ENCODE measurements around the gene ASIC3. TPM values are rescaled to one million over a fixed set of nuclear protein-coding genes. Genes with fewer than 3 reads are reported as not detected.
A peak's percentile ranks its signal among the peaks of the same experiment; 100 is the strongest.

Gene ASIC3
- total and polyA plus RNA-seq, 2 experiments from 2014 or later, result 0.26 to 1.1 TPM

DNA sequence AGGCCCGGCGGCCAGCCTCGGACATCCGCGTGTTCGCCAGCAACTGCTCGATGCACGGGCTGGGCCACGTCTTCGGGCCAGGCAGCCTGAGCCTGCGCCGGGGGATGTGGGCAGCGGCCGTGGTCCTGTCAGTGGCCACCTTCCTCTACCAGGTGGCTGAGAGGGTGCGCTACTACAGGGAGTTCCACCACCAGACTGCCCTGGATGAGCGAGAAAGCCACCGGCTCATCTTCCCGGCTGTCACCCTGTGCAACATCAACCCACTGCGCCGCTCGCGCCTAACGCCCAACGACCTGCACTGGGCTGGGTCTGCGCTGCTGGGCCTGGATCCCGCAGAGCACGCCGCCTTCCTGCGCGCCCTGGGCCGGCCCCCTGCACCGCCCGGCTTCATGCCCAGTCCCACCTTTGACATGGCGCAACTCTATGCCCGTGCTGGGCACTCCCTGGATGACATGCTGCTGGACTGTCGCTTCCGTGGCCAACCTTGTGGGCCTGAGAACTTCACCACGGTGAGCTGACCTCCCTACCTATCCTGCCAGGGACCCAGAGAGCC lies 656 bp downstream of the ASIC3 start:
- Histone ChIP-seq H3K9ac (no peak overlapping the region), H3K27ac (no peak overlapping the region), H3K4me1 (ENCODE audit: insufficient read depth) (peaks cover 9% of the 10 kb centered on the region), H3K4me2 (ENCODE audit: unreplicated experiment) (no peak overlapping the region), H3K79me2 (ENCODE audit: insufficient read depth) (no peaks in the 10 kb centered on the region), H3K4me3 (no peak overlapping the region), H3K9me3 (ENCODE audit: low read depth) (no peaks in the 10 kb centered on the region), H3K27me3 (replicated peaks; ENCODE audit: insufficient read depth) (no peaks in the 10 kb centered on the region), H3K9me2 (ENCODE audit: insufficient read depth) (no peaks in the 10 kb centered on the region), H3F3A (ENCODE audit: insufficient read depth) (peaks cover 13% of the 10 kb centered on the region), H2AFZ (no peak overlapping the region), H3K36me3 (ENCODE audit: low read depth) (no peaks in the 10 kb centered on the region), H4K20me1 (ENCODE audit: insufficient read depth) (no peaks in the 10 kb centered on the region)
- TF ChIP-seq EZH2phosphoT487 (IDR thresholded peaks at IDR 0.05; ENCODE audit: insufficient read depth, low read depth), result no peak
- TF ChIP-seq EZH2 (IDR thresholded peaks at IDR 0.05; ENCODE audit: insufficient read depth, poor library complexity, severe bottlenecking), result no peak
- 92 to 93% methylated on average over 38 of the region's 38 CpGs for WGBS, 2 experiments (ENCODE audit: low coverage in 1 of 2, low lambda C conversion rate in 2 of 2, missing lambda C conversion rate in 2 of 2)
- no peak for DNase-seq
- in situ Hi-C loops (cut with MboI), result no loop called here

DNA sequence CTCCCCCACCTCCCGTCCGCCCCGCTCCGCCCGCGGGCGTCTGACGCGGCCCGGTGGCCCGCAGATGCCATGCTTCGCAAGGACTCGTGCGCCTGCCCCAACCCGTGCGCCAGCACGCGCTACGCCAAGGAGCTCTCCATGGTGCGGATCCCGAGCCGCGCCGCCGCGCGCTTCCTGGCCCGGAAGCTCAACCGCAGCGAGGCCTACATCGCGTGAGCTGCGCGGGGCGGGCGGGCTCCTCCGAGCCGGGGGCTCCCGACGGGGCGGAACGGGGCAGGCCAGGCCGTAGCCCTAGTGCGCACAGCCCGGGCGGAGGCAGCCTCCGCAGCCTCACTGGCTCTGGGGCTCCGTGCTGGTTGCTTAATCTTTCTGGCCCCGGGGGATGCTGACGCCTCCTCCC lies 2.8 kb downstream of the ASIC3 start:
- no peak overlapping the region for H3K27ac ChIP-seq
- no peak overlapping the region for H2AFZ ChIP-seq
- DNase-seq, result peak; percentile 89
- 6 to 10% methylated on average over 13 to 44 of the region's 50 CpGs for WGBS, 2 experiments (ENCODE audit: low coverage in 1 of 2, low lambda C conversion rate in 2 of 2, missing lambda C conversion rate in 2 of 2)
- peak overlapping the region; percentile 16 for H3K4me2 ChIP-seq (ENCODE audit: unreplicated experiment)
- peaks cover 9% of the 10 kb centered on the region for H3K4me1 ChIP-seq (ENCODE audit: insufficient read depth)
- H3K36me3 ChIP-seq (ENCODE audit: low read depth), result no peaks in the 10 kb centered on the region
- no peak for TF ChIP-seq EZH2phosphoT487 (IDR thresholded peaks at IDR 0.05; ENCODE audit: insufficient read depth, low read depth)
- no peak for TF ChIP-seq EZH2 (IDR thresholded peaks at IDR 0.05; ENCODE audit: insufficient read depth, poor library complexity, severe bottlenecking)
- no peaks in the 10 kb centered on the region for H3K9me3 ChIP-seq (ENCODE audit: low read depth)
- H3K9ac ChIP-seq, result no peak overlapping the region
- no peaks in the 10 kb centered on the region for H3K9me2 ChIP-seq (ENCODE audit: insufficient read depth)
- peaks cover 13% of the 10 kb centered on the region for H3F3A ChIP-seq (ENCODE audit: insufficient read depth)
- H3K79me2 ChIP-seq (ENCODE audit: insufficient read depth), result no peaks in the 10 kb centered on the region
- no peak overlapping the region for H3K4me3 ChIP-seq
- no peaks in the 10 kb centered on the region for H3K27me3 ChIP-seq (replicated peaks; ENCODE audit: insufficient read depth)
- H4K20me1 ChIP-seq (ENCODE audit: insufficient read depth), result no peaks in the 10 kb centered on the region
- in situ Hi-C loops (cut with MboI), result loop anchor here (10.0 kb wide), 1 partner anchor 56 kb away; the partner anchor contains the start of gene NOS3

- no peak for DNase-seq
- H3K9me2 ChIP-seq (ENCODE audit: insufficient read depth), result no peaks in the 10 kb centered on the region
- no peak overlapping the region for H3K9ac ChIP-seq
- H3K4me1 ChIP-seq (ENCODE audit: insufficient read depth), result peaks cover 6% of the 10 kb centered on the region; the same call in 1 of the 2 replicates
- H2AFZ ChIP-seq, result no peak overlapping the region
- H4K20me1 ChIP-seq (ENCODE audit: insufficient read depth), result no peaks in the 10 kb centered on the region
- no peak overlapping the region for H3K4me2 ChIP-seq (ENCODE audit: unreplicated experiment)
- H3K9me3 ChIP-seq (ENCODE audit: low read depth), result no peaks in the 10 kb centered on the region
- no peaks in the 10 kb centered on the region for H3K27me3 ChIP-seq (replicated peaks; ENCODE audit: insufficient read depth)
- in situ Hi-C loops (cut with MboI), result loop anchor here (10.0 kb wide), 1 partner anchor 58 kb away; the partner anchor contains the start of gene NOS3
- H3F3A ChIP-seq (ENCODE audit: insufficient read depth), result no peaks in the 10 kb centered on the region
- TF ChIP-seq EZH2phosphoT487 (IDR thresholded peaks at IDR 0.05; ENCODE audit: insufficient read depth, low read depth) (no peak), EZH2 (IDR thresholded peaks at IDR 0.05; ENCODE audit: insufficient read depth, poor library complexity, severe bottlenecking) (no peak)
- H3K79me2 ChIP-seq (ENCODE audit: insufficient read depth), result 0 out of 2 replicates have a peak, but pooled peaks cover 4% of the 10 kb centered on the region
- H3K36me3 ChIP-seq (ENCODE audit: low read depth), result no peaks in the 10 kb centered on the region
- WGBS, 2 experiments (ENCODE audit: low coverage in 1 of 2, low lambda C conversion rate in 2 of 2, missing lambda C conversion rate in 2 of 2), result 81 to 89% methylated on average over 4 of the region's 4 CpGs
- H3K27ac ChIP-seq, result no peak overlapping the region
- H3K4me3 ChIP-seq, result no peak overlapping the region
Observed at GRCh38 chr7:151053096-151053495, 4.8 kb downstream of the ASIC3 start.

DNA sequence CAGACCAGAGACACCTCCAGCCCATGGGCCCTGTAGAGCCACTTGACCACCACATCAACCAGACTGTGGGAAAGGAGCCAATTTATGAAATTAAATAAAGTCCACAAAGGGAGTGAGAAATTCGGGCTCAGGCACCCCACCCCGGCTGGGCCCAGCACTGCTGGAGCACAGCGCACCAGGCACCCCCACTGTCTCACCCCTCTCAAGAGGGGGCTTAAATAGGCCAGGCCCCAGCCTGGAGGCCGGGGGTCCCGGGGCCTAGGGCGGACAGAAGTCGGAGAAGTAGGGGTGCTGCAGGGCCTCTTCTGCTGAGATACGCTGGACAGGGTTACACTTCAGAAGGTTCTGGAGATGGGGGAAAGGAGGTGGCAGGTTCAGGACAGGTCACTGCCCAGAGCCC lies 5.4 kb downstream of the ASIC3 start:
- Histone ChIP-seq H3K9me3 (ENCODE audit: low read depth) (no peaks in the 10 kb centered on the region), H4K20me1 (ENCODE audit: insufficient read depth) (no peaks in the 10 kb centered on the region), H3K79me2 (ENCODE audit: insufficient read depth) (0 out of 2 replicates have a peak, but pooled peaks cover 4% of the 10 kb centered on the region), H3K27me3 (replicated peaks; ENCODE audit: insufficient read depth) (no peaks in the 10 kb centered on the region), H3K4me2 (ENCODE audit: unreplicated experiment) (no peak overlapping the region), H3K4me1 (ENCODE audit: insufficient read depth) (peaks cover 11% of the 10 kb centered on the region), H3F3A (ENCODE audit: insufficient read depth) (peaks cover 5% of the 10 kb centered on the region), H3K27ac (no peak overlapping the region), H3K36me3 (ENCODE audit: low read depth) (no peaks in the 10 kb centered on the region), H3K4me3 (no peak overlapping the region), H3K9me2 (ENCODE audit: insufficient read depth) (no peaks in the 10 kb centered on the region), H3K9ac (no peak overlapping the region), H2AFZ (no peak overlapping the region)
- DNase-seq, result no peak
- WGBS, 2 experiments (ENCODE audit: low coverage in 1 of 2, low lambda C conversion rate in 2 of 2, missing lambda C conversion rate in 2 of 2), result 80% methylated on average over 8 of the region's 8 CpGs
- no peak for TF ChIP-seq EZH2 (IDR thresholded peaks at IDR 0.05; ENCODE audit: insufficient read depth, poor library complexity, severe bottlenecking)
- no peak for TF ChIP-seq EZH2phosphoT487 (IDR thresholded peaks at IDR 0.05; ENCODE audit: insufficient read depth, low read depth)
- in situ Hi-C loops (cut with MboI), result loop anchor here (10.0 kb wide), 1 partner anchor 59 kb away; the partner anchor contains the start of gene NOS3

Data from GM23248 (cell line).